Hematopoietic multipotent progenitor cell (in vitro differentiated cells): ENCODE data around the gene WFDC13. TPM values are rescaled to one million over a fixed set of nuclear protein-coding genes. Genes with fewer than 3 reads are reported as not detected.
"Not testable (repeated sequence)": the region's sequence is repeated elsewhere in the genome, so short reads cannot be mapped to it uniquely, and the experiment has no call there.

Experiments used
- DNase-seq, 3 donors: peaks; one replicate each; pipeline ENCODE4 v3.0.0-alpha.2; 2011 to 2015; ENCODE audit warnings: low read depth in 2 of 3, low spot score in 2 of 3
- total RNA-seq: library from RNA; depleted of rRNA; stranded (reverse); fragments of >200 nt; gene quantifications from one replicate; pipeline ENCODE4 v1.2.3, GENCODE V29; 2012

WFDC13 gene
- total RNA-seq: not detected

GRCh38 chr20:45701873-45702272 lies at the start of gene WFDC13:
WFDC13 (plus strand) TSS chr20:45702038; CDS start chr20:45702124, 86 bp downstream.
- no peak for DNase-seq

- DNase-seq: not testable (repeated sequence)
Observed at GRCh38 chr20:45657038-45657437, 44.8 kb upstream of the WFDC13 start.

- DNase-seq: no peak
Observed at GRCh38 chr20:45670139-45670538, 31.7 kb upstream of the WFDC13 start, which contains the start of gene WFDC11. WFDC11 (minus strand) TSS chr20:45670239; CDS start chr20:45650600, 19,639 bp downstream.

GRCh38 chr20:45672765-45673164 lies 29.1 kb upstream of the WFDC13 start:
- DNase-seq: no peak

- no peak for DNase-seq
Observed at GRCh38 chr20:45679650-45680049, 22.2 kb upstream of the WFDC13 start.

GRCh38 chr20:45685896-45686295 lies 15.9 kb upstream of the WFDC13 start:
- DNase-seq: no peak

GRCh38 chr20:45693346-45693745 lies 8.5 kb upstream of the WFDC13 start:
- not testable (repeated sequence) for DNase-seq

- no peak for DNase-seq
Observed at GRCh38 chr20:45695496-45695895, 6.3 kb upstream of the WFDC13 start.

GRCh38 chr20:45701104-45701503 lies 734 bp upstream of the WFDC13 start:
- DNase-seq: no peak

GRCh38 chr20:45704969-45705637 lies 3.3 kb downstream of the WFDC13 start, which contains the start of gene WFDC10B:
WFDC10B (minus strand) TSS chr20:45705019; CDS start chr20:45685992, 19,027 bp downstream.
- DNase-seq: no peak

GRCh38 chr20:45716141-45716688 lies 14.4 kb downstream of the WFDC13 start:
- DNase-seq: not testable (repeated sequence)

- DNase-seq: no peak
Observed at GRCh38 chr20:45722047-45722446, 20.2 kb downstream of the WFDC13 start, which contains the start of gene SPINT4. SPINT4 (plus strand) TSS chr20:45722347; CDS start chr20:45722368, 21 bp downstream.

- DNase-seq: no peak
Observed at GRCh38 chr20:45725134-45725533, 23.3 kb downstream of the WFDC13 start.

- DNase-seq: no peak
Observed at GRCh38 chr20:45727044-45727443, 25.2 kb downstream of the WFDC13 start.

GRCh38 chr20:45732199-45732598 lies 30.4 kb downstream of the WFDC13 start:
- no peak for DNase-seq

- DNase-seq: no peak
Observed at GRCh38 chr20:45735552-45735951, 33.7 kb downstream of the WFDC13 start.

GRCh38 chr20:45735988-45736387 lies 34.1 kb downstream of the WFDC13 start:
- DNase-seq: no peak

- no peak for DNase-seq
Observed at GRCh38 chr20:45742596-45742995, 40.8 kb downstream of the WFDC13 start.

- no peak for DNase-seq
Observed at GRCh38 chr20:45745015-45745414, 43.2 kb downstream of the WFDC13 start.

GRCh38 chr20:45751721-45752120 lies 49.9 kb downstream of the WFDC13 start:
- no peak for DNase-seq

- DNase-seq: no peak
Observed at GRCh38 chr20:45752746-45753145, 50.9 kb downstream of the WFDC13 start.

- no peak for DNase-seq
Observed at GRCh38 chr20:45758096-45758495, 56.3 kb downstream of the WFDC13 start.
